Calu3 (cell line): ENCODE measurements around the gene TMC2. TPM values are rescaled to one million over a fixed set of nuclear protein-coding genes. Genes with fewer than 3 reads are reported as not detected.

Source experiments
- BruUV-seq: library from RNA; stranded (reverse); fragments of 400-500 nt; replicated peaks from 2 replicates; lab custom pipeline; 2021; lab: Mats Ljungman, UMichigan
- CTCF ChIA-PET: fragments of 300-600 bp; sonication (Branson Sonifier 250); formaldehyde crosslinking; loops from one replicate; lab custom pipeline; 2022; ENCODE audit warnings: antibody characterized with exemption; lab: Charles Lee
- DNase-seq: peaks from one replicate; pipeline ENCODE4 v3.0.0; 2022
- H3K27ac Mint-ChIP-seq: one replicate; pipeline ENCODE4 v1.8.0; 2022; ENCODE audit warnings: mixed read lengths; ENCODE audit not compliant: unreplicated experiment
- H3K27me3 Mint-ChIP-seq: one replicate; pipeline ENCODE4 v1.8.0; 2022; ENCODE audit warnings: mixed read lengths; ENCODE audit not compliant: unreplicated experiment
- H3K36me3 Mint-ChIP-seq: one replicate; pipeline ENCODE4 v1.8.0; 2022; ENCODE audit warnings: mild to moderate bottlenecking, moderate library complexity, mixed read lengths; ENCODE audit not compliant: insufficient read depth, unreplicated experiment
- H3K4me1 Mint-ChIP-seq: one replicate; pipeline ENCODE4 v1.8.0; 2022; ENCODE audit warnings: mild to moderate bottlenecking, low read depth, mixed read lengths; ENCODE audit not compliant: unreplicated experiment
- H3K4me3 Mint-ChIP-seq: one replicate; pipeline ENCODE4 v1.8.0; 2022; ENCODE audit warnings: mild to moderate bottlenecking, low read depth, moderate library complexity, mixed read lengths; ENCODE audit not compliant: unreplicated experiment
- H3K9me3 Mint-ChIP-seq: one replicate; pipeline ENCODE4 v1.8.0; 2022; ENCODE audit warnings: low read depth, mixed read lengths; ENCODE audit not compliant: unreplicated experiment
- CTCF ChIP-seq: fragments of 200-600 bp; IDR thresholded peaks from one replicate; pipeline ENCODE4 v1.8.0; 2022; ENCODE audit warnings: antibody characterized with exemption; ENCODE audit not compliant: unreplicated experiment
- intact Hi-C: fragments of 100-400 bp; cut with micrococcal nuclease; formaldehyde crosslinking; loops from one replicate; pipeline ENCODE4 v1.10.0; 2022; ENCODE audit not compliant: unreplicated experiment
- total RNA-seq: library from RNA; stranded (reverse); gene quantifications from 2 replicates; pipeline ENCODE4 v1.2.3, GENCODE V29; 2022

TMC2 gene
- total RNA-seq, 1 experiment from 2014 or later = not detected

DNA sequence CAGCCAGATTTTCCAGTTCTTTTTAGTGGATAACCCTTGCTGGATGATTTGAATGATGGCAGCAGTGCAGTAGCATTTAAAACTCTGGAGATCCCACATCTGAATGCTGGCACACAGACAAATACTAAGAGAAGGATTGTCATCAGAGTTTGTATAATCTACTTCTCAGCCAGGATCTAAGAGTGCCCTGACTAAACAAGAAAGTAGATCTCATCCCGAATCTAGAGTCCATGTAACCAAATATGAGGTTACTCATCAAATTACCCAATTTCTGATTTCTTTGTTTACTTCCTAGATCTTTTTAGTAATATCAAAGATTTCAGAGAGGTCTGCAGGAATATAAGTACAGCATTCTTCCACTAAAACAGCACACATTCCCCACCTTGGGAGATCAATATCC lies 7.8 kb downstream of the TMC2 start:
- peaks cover 56% of the 10 kb centered on the region for H3K27me3 Mint-ChIP-seq
- CTCF ChIA-PET = interaction anchor here (0.7 kb wide), 1 partner anchor 155 kb away, joined by 4 read pairs; no protein-coding TSS in a partner anchor

DNA sequence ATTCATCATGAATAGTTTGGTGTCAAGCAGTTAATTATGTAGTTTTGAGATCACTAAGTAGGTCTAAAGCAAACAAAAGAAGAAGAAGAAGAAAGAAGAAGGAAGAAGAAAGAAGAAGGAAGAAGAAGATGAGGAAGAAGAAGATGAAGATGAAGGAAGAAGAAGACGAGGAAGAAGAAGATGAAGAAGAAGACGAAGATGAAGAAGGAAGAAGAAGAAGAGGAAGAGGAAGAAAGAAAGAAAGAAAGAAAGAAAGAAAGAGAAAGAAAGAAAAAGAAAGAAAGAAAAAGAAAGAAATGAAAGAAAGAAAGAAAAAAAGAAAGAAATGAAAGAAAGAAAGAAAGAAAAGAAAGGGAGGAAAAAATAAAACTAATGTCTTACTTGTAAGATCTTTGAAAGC lies 9.2 kb downstream of the TMC2 start:
- no peak overlapping the region for H3K4me3 Mint-ChIP-seq
- no TSS peak for BruUV-seq
- DNase-seq = no peak
- H3K9me3 Mint-ChIP-seq = peaks cover 3% of the 10 kb centered on the region
- CTCF ChIA-PET = no interaction called here
- no peaks in the 10 kb centered on the region for H3K4me1 Mint-ChIP-seq
- H3K27ac Mint-ChIP-seq = no peak overlapping the region
- no peaks in the 10 kb centered on the region for H3K36me3 Mint-ChIP-seq
- TF ChIP-seq CTCF = no peak
- peaks cover 54% of the 10 kb centered on the region for H3K27me3 Mint-ChIP-seq
- intact Hi-C loops = no loop called here

More for the DNA sequence above, 7.8 kb downstream of the TMC2 start:
- BruUV-seq = no TSS peak
- no peaks in the 10 kb centered on the region for H3K4me1 Mint-ChIP-seq
- no peak for TF ChIP-seq CTCF
- no peak overlapping the region for H3K4me3 Mint-ChIP-seq
- peaks cover 3% of the 10 kb centered on the region for H3K9me3 Mint-ChIP-seq
- DNase-seq = no peak
- no peak overlapping the region for H3K27ac Mint-ChIP-seq
- intact Hi-C loops = no loop called here
- H3K36me3 Mint-ChIP-seq = no peaks in the 10 kb centered on the region

- CTCF ChIA-PET = no interaction called here
- H3K4me3 Mint-ChIP-seq = no peak overlapping the region
- TF ChIP-seq CTCF = no peak
- H3K27ac Mint-ChIP-seq = no peak overlapping the region
- H3K9me3 Mint-ChIP-seq = no peaks in the 10 kb centered on the region
- intact Hi-C loops = no loop called here
- DNase-seq = no peak
- H3K4me1 Mint-ChIP-seq = no peaks in the 10 kb centered on the region
- H3K36me3 Mint-ChIP-seq = no peaks in the 10 kb centered on the region
- H3K27me3 Mint-ChIP-seq = peaks cover 81% of the 10 kb centered on the region
- no TSS peak for BruUV-seq
These were observed 21.7 kb downstream of the TMC2 start for GRCh38 chr20:2557873-2558580.

GRCh38 chr20:2558581-2559278 lies 22.4 kb downstream of the TMC2 start:
- no peak overlapping the region for H3K4me3 Mint-ChIP-seq
- CTCF ChIA-PET = no interaction called here
- H3K4me1 Mint-ChIP-seq = no peaks in the 10 kb centered on the region
- no peak for DNase-seq
- H3K36me3 Mint-ChIP-seq = no peaks in the 10 kb centered on the region
- no peaks in the 10 kb centered on the region for H3K9me3 Mint-ChIP-seq
- no peak overlapping the region for H3K27ac Mint-ChIP-seq
- peaks cover 83% of the 10 kb centered on the region for H3K27me3 Mint-ChIP-seq
- TF ChIP-seq CTCF = no peak
- intact Hi-C loops = no loop called here
- BruUV-seq = no TSS peak
